Measurements from ENCODE around the gene MAP3K6.
"Not testable (repeated sequence)": the region's sequence is repeated elsewhere in the genome, so short reads cannot be mapped to it uniquely, and the experiment has no call there.

The MAP3K6 gene

DNA sequence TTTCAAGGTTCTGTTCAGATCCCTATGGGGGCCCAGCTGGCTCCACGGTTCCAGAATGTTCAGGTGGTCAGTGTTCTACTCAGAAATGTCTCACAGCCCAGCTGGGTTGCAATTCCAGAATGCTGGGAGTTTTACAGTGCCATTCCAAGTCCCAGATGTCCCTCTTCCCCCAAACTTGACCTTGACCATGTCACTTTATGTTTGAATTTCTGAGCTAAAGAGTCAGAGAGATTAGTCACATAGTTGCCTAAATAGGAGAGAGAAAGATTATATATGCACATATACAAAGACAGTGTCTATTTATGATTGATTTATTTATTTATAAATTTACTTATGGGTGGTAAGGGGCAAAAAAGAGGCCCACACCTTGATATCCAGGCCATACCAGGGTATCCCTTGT lies 28.2 kb upstream of the MAP3K6 start:
- DNase-seq: no peak

DNA sequence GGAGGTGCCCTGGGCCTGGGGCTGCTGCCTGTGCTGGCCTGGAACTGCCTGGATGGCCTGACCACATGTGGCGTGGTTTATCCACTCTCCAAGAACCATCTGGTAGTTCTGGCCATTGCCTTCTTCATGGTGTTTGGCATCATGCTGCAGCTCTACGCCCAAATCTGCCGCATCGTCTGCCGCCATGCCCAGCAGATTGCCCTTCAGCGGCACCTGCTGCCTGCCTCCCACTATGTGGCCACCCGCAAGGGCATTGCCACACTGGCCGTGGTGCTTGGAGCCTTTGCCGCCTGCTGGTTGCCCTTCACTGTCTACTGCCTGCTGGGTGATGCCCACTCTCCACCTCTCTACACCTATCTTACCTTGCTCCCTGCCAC lies 27.5 kb upstream of the MAP3K6 start:
- no peak for DNase-seq

GRCh38 chr1:27393641-27394281 lies 27.0 kb upstream of the MAP3K6 start:
- DNase-seq: no peak

DNA sequence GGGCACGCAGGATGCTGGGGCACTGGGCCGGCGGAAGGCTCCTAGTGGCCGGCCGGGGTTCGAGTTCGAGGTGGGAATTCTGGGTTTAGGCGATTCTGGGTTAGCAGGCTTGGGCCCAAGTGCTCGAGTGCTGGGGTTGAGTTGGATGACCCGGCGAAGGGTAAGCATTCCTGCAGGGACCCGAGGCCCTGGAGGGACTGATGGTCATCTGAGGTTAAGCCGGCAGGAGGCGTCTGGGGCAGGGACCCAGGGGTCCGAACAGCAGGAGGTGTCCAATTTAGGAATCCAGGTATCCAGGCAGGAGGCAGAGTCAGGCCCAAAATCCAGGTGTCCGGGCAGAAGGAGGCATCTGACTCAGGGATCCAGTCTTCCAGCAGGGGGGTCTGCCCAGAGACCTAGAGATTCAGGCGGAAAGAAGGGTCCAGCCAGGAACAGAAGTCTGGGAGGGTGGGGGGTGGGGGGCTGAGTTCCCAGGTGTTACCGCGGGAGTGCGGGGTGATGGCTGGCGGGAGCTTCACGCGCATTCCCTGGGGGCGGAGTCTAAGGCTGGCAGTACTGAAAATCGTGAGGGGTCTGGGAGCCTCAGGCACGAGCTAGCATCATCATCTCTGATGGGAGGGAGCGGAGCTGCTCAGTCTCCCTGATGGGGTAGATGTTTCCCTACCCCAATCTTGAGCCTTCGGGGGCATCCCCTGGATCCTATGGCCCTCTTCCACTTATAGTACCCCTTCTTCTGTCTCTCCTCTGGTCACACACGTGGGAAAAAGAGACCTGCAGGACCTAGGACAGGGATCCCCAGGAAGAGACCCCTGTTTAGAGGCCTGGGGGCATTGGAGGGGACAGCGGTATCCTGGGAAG lies 26.2 kb upstream of the MAP3K6 start:
- DNase-seq: no peak

- DNase-seq: peak; percentile 95
Observed at GRCh38 chr1:27392096-27392777, 25.5 kb upstream of the MAP3K6 start, which contains the start of gene GPR3. Gene GPR3, plus strand, starts transcription at chr1:27392622. Its CDS starts 1,177 bp downstream, at chr1:27393799.

- peak; percentile 69 for DNase-seq
Observed at GRCh38 chr1:27391511-27392095, 24.8 kb upstream of the MAP3K6 start.

- DNase-seq: peak; percentile 37
Observed at GRCh38 chr1:27388337-27389005, 21.7 kb upstream of the MAP3K6 start.

DNA sequence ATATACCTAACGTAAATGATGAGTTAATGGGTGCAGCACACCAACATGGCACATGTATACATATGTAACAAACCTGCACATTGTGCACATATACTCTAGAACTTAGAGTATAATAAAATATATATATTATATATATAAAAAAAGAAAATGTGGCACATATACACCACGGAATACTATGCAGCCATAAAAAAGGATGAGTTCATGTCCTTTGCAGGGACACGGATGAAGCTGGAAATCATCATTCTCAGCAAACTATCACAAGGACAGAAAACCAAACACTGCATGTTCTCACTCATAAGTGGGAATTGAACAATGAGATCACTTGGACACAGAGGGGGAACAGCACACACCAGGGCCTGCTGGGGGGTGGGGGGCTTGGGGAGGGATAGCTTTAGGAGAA lies 18.0 kb upstream of the MAP3K6 start:
- DNase-seq: not testable (repeated sequence)

- no peak for DNase-seq
Observed at GRCh38 chr1:27383661-27384060, 16.9 kb upstream of the MAP3K6 start.

DNA sequence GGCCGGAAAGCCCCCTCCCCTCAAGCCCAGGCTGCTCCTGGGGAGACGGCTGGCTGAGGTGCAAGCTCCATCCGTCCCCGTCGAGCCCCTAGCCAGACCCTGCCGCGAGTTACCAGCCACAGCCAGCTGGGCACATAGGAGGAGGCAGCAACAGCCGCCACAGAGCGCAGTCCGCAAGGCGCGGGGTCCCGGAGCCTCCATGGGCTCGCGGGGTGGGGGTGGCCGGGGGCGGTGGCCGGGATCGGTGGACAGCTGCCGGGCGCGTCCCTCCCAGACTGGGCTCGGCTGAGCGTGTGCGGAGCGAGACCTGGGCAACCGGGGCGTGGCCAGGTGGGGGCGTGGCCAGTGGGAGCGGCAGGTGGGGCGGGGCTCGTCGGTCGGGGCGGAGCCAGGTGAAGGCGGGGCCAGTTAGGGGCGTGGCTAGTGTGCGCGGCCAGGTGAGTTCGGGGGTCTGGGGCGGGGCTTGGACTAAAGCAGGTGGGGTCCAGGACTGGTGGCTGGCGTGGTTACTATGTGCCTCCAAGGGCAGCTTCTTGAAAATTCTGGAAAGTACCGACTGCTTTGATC lies 16.4 kb upstream of the MAP3K6 start, which contains the start of gene CD164L2:
TSS of gene CD164L2 (minus strand) at position 295 of the 567 bp plus-strand sequence. CDS start at position 201, 94 bp downstream.
- DNase-seq: no peak

DNA sequence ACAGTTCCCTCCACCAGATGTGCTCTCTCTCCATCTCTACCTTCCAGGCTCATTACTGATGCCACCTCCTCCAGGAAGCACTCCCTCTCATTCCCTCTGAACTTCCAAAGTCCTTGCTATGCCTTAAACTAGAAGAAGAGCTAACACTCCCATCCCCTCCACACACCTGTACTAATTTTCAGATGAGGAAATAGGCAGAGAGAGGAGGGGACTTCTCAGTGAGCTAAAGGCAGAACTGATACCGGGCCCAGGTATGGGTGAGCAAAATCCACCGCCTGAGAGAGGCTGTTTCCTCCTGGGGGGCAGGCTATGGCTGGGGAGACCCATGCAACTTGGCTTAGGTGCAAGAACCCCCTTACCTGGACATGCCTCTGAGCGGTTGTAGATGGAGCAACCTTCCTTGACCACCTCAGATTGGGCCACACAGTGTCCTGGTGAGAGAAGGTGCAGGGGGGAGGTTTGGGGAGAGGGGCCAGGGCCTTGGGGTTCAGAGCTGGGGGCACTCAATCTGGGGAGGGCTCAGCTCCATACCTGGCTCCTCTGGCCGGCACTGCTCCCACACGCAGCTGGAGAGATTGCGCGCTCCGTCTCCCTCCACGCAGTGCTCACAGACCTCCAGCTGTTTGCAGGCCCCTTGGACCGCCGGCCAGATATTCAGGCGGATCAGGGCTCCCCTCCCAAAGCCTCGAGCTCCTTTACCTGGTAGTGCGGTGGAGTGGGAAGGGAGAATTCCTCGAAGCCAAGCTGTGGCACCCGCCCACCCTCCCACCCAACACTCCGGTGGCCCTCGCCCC lies 15.4 kb upstream of the MAP3K6 start:
- DNase-seq: no peak

DNA sequence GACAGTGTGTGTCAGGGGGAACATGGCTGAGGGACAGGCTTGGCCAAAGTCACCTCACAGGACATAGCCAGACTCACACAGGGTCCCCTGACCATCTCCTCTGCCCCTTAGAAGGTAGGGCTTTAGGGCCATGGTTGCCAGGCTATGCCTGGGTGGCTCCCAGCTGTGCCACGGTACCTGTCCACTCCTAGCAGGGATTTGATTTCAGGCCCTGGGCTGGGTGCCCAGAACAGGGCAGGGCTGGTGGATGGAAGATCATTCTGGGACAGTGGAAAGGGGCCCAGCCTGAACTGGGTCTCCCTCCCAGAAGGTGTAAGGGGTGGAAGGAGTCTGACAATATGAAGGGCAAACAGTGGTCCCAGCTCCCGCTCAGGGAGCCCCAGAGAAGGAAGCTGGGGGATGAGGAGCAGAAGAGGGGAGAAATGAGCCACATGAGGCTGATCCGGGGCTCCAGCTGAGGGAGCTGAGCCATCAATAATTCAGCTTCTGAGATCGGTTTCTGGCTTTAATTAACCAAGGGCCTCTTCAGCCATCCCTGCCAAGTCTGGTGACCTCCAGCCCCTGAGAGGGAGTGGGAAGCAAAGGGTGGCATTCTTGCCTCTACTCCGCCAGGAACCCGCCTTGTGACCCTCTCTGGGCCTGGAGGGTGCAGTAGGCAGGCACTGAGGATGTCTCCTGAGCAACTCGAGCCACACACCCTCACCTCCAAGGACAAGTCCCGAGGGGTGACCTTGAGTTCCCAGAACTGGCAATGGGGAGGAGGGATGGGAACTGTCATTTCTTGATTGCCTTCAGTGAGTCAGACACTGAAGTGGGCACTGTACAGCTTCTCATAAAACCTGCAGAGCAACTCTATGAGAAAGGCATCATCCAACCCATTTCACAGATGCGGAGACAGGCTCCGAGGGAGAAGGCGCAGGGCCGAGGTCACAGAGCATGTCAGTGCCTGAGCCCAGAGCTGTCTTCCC lies 14.3 kb upstream of the MAP3K6 start:
- no peak for DNase-seq

DNA sequence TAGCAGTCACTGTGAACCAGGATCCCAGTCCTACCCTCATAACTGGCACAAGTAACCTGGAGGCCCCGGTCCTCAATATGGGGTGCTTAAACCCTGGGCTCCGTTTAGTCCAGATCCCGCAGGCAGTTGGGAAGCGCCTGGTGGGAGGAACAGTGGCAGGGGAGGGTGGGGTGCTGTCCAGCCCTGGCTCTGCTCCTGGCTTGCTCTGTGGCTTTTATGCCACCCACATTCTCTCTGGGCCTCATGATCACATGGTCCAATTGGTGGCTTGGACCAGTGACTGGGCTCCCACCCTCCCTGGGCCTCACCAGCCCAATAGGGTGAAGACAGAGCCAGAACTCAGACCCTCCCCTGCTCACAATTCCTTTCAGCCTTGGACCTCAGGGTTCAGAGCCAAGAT lies 13.5 kb upstream of the MAP3K6 start:
- no peak for DNase-seq

GRCh38 chr1:27379564-27380122 lies 12.9 kb upstream of the MAP3K6 start:
- no peak for DNase-seq

- no peak for DNase-seq
Observed at GRCh38 chr1:27377760-27378495, 11.2 kb upstream of the MAP3K6 start.

DNA sequence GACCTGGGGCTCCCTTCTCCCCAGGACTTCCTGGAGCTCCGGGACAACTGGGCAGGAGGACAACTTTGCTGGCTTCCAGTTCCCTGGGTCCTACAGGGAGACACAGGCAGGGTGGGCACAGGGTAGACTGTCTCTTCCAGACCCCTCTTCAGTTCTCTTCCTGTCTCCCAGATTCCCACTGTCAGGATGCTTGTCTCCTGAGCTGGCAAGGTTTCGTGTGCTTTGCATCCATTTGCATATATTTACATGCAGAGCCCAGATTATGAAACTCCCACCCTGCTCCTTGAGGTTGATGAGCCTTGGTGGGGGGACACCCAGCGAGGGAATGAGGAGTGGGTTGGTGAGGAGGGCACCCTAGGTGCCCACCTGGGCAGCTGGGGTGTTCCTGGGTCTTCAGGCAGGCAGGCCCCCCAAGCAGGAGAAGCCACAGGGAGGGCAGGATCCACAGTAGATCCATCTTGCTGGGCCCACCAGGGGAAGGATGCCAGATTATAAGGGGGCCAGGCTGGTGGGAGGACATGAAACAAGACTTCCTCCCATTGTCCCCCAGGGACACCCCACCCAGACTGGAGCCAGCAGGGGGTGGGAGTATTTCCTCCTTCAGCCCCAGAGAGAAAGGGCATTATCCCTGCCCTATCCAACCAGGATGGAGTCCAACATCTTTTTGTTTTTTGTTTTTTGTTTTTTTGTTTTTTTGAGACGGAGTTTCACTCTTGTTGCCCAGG lies 7.8 kb upstream of the MAP3K6 start, which contains the start of gene FCN3:
TSS of gene FCN3 (minus strand) at position 463 of the 725 bp plus-strand sequence. CDS start at position 457, 6 bp downstream.
- no peak for DNase-seq

DNA sequence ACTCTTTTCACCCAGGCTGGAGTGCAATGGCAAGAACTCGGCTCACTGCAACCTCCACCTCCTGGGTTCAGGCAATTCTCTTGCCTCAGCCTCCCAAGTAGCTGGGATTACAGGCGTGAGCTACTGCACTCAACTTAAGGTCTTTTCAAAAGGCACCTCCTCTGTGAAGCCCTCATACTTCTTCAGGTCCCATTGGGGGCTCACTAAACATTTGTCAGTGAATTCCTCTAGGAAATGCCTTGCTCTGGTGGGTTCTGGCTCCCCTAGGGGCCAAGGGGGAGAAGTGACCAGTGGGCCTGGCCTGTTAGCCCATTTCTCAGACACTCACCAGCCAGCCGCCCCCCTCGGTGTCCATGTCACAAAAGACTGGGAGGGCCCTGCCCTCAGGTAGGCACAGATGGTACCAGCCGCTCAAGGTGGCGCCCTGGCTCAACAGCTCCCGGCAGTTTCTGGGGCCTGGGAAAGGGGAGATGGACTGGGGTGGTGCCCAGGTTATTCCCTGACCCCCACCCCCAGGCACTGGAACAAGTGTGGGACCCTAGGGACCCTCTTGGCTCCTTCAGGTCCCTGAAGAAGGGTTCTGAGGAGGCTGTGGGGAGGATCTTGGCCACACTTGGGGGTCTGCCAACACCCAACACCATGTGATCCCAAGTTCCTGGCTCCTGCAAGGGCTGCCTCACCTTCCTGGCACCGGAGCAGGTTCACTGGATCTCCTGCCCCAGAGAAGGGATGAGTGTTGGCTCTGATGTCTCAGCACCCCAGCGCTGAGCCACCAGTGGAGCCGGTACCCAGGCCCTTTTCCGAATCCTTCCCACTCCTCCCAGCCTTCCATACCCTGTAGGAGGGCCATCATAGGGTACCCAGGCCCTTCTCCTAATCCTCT lies 6.3 kb upstream of the MAP3K6 start:
- no peak for DNase-seq

Data from NCI-H2227 treated with DMSO at 0.1 percent for 48 hours (cell line).